Ramos (cell line): ENCODE data around the gene GALNT14.

Experiments used
- in situ Hi-C: fragments of 300-500 bp; cut with MboI; formaldehyde crosslinking; loops from one replicate; pipeline ENCODE4 v1.14.3; 2022; ENCODE audit warnings: low sequenced_read_pairs; ENCODE audit not compliant: unreplicated experiment

The GALNT14 gene

GRCh38 chr2:31027549-31027948 lies 110.7 kb downstream of the GALNT14 start:
- in situ Hi-C loops: no loop called here

- in situ Hi-C loops: no loop called here
These were observed 114.7 kb downstream of the GALNT14 start for GRCh38 chr2:31023541-31023940.

GRCh38 chr2:31020713-31021112 lies 117.5 kb downstream of the GALNT14 start:
- in situ Hi-C loops: no loop called here

GRCh38 chr2:31018280-31018679 lies 120.0 kb downstream of the GALNT14 start:
- in situ Hi-C loops: no loop called here

- in situ Hi-C loops: no loop called here
These were observed 121.6 kb downstream of the GALNT14 start for GRCh38 chr2:31016648-31017047.

- in situ Hi-C loops: no loop called here
These were observed 123.7 kb downstream of the GALNT14 start for GRCh38 chr2:31014516-31014915.

- in situ Hi-C loops: no loop called here
These were observed 124.9 kb downstream of the GALNT14 start for GRCh38 chr2:31013301-31013700.

- in situ Hi-C loops: no loop called here
These were observed 125.8 kb downstream of the GALNT14 start for GRCh38 chr2:31012406-31012805.

GRCh38 chr2:31011587-31011986 lies 126.7 kb downstream of the GALNT14 start:
- in situ Hi-C loops: no loop called here

- in situ Hi-C loops: no loop called here
These were observed 129.6 kb downstream of the GALNT14 start for GRCh38 chr2:31008561-31009114.

- in situ Hi-C loops: no loop called here
These were observed 134.0 kb downstream of the GALNT14 start for GRCh38 chr2:31004257-31004656.

- in situ Hi-C loops: no loop called here
These were observed 134.5 kb downstream of the GALNT14 start for GRCh38 chr2:31003749-31004148.

- in situ Hi-C loops: no loop called here
These were observed 135.6 kb downstream of the GALNT14 start for GRCh38 chr2:31002537-31003150.

GRCh38 chr2:31000970-31001369 lies 137.3 kb downstream of the GALNT14 start:
- in situ Hi-C loops: no loop called here

- in situ Hi-C loops: no loop called here
These were observed 139.6 kb downstream of the GALNT14 start for GRCh38 chr2:30998672-30999071.

GRCh38 chr2:30997979-30998378 lies 140.3 kb downstream of the GALNT14 start:
- in situ Hi-C loops: no loop called here

GRCh38 chr2:30994227-30995056 lies 143.8 kb downstream of the GALNT14 start:
- in situ Hi-C loops: no loop called here

GRCh38 chr2:30992781-30993180 lies 145.5 kb downstream of the GALNT14 start:
- in situ Hi-C loops: no loop called here

GRCh38 chr2:30990671-30991070 lies 147.6 kb downstream of the GALNT14 start:
- in situ Hi-C loops: no loop called here

GRCh38 chr2:30990176-30990575 lies 148.1 kb downstream of the GALNT14 start:
- in situ Hi-C loops: no loop called here

GRCh38 chr2:30989746-30990145 lies 148.5 kb downstream of the GALNT14 start:
- in situ Hi-C loops: no loop called here
